ENCODE results near the gene DPP3. TPM values are rescaled to one million over a fixed set of nuclear protein-coding genes. Genes with fewer than 3 reads are reported as not detected.

Gene DPP3
- total RNA-seq, 4 donors from 2014 or later: 17.8 to 33.3 (median 20.2) TPM

- Histone ChIP-seq H3K4me3 (no peak overlapping the region), H3K36me3 (peaks cover 7 to 93% (median 55%) of the 10 kb centered on the region in 4 donors), H3K27me3 (no peaks in the 10 kb centered on the region), H3K27ac (replicated peaks in 1 of 4) (no peak overlapping the region), H3K4me1 (no peaks in the 10 kb centered on the region), H3K9me3 (no peaks in the 10 kb centered on the region)
- TF ChIP-seq POLR2A (IDR thresholded peaks at IDR 0.05; ENCODE audit: low read depth) (no peak), CTCF (IDR thresholded peaks at IDR 0.05) (peak in 1 of 3 experiments; percentile 11)
- intact Hi-C loops (cut with DNase I): no loop called here
- DNase-seq (ENCODE audit: extremely low spot score): no peak
- 64% methylated on average over 20 of the region's 20 CpGs for WGBS
Measured at GRCh38 chr11:66491315-66491935, 11.2 kb downstream of the DPP3 start.

- Histone ChIP-seq H3K27me3 (no peaks in the 10 kb centered on the region), H3K27ac (replicated peaks in 1 of 4) (no peak overlapping the region), H3K4me3 (no peak overlapping the region), H3K36me3 (peaks cover 7 to 93% (median 58%) of the 10 kb centered on the region in 4 donors), H3K9me3 (no peaks in the 10 kb centered on the region), H3K4me1 (no peaks in the 10 kb centered on the region)
- TF ChIP-seq POLR2A (IDR thresholded peaks at IDR 0.05; ENCODE audit: low read depth) (no peak), EP300 (IDR thresholded peaks at IDR 0.05) (no peak), CTCF (IDR thresholded peaks at IDR 0.05) (no peak), POLR2AphosphoS5 (IDR thresholded peaks at IDR 0.05) (no peak)
- 100% methylated on average over 3 of the region's 10 CpGs for WGBS
- no peak for DNase-seq (ENCODE audit: extremely low spot score)
- intact Hi-C loops (cut with DNase I): no loop called here
Measured at GRCh38 chr11:66492161-66492865, 12.1 kb downstream of the DPP3 start.

GRCh38 chr11:66493130-66493529 is 12.9 kb downstream of the DPP3 start:
- no peak for TF ChIP-seq POLR2A (IDR thresholded peaks at IDR 0.05; ENCODE audit: low read depth)
- no peak for TF ChIP-seq CTCF (IDR thresholded peaks at IDR 0.05)
- no peak for TF ChIP-seq EP300 (IDR thresholded peaks at IDR 0.05)
- TF ChIP-seq POLR2AphosphoS5 (IDR thresholded peaks at IDR 0.05): no peak
- 96% methylated on average over 9 of the region's 10 CpGs for WGBS
- H3K36me3 ChIP-seq: peaks cover 10 to 92% (median 59%) of the 10 kb centered on the region in 4 donors

GRCh38 chr11:66494458-66494857 is 14.2 kb downstream of the DPP3 start:
- Histone ChIP-seq H3K9me3 (no peaks in the 10 kb centered on the region), H3K4me3 (no peak overlapping the region), H3K27ac (replicated peaks in 1 of 4) (no peak overlapping the region), H3K27me3 (no peaks in the 10 kb centered on the region), H3K36me3 (peaks cover 18 to 92% (median 62%) of the 10 kb centered on the region in 4 donors), H3K4me1 (no peaks in the 10 kb centered on the region)
- TF ChIP-seq POLR2A (IDR thresholded peaks at IDR 0.05; ENCODE audit: low read depth) (no peak), CTCF (IDR thresholded peaks at IDR 0.05) (no peak), POLR2AphosphoS5 (IDR thresholded peaks at IDR 0.05) (no peak), EP300 (IDR thresholded peaks at IDR 0.05) (no peak)
- intact Hi-C loops (cut with DNase I): no loop called here
- WGBS: 91% methylated on average over 6 of the region's 7 CpGs
- no peak for DNase-seq (ENCODE audit: extremely low spot score)

More at GRCh38 chr11:66493130-66493529, 12.9 kb downstream of the DPP3 start:
- Histone ChIP-seq H3K4me3 (no peak overlapping the region), H3K27ac (replicated peaks in 1 of 4) (no peak overlapping the region), H3K4me1 (no peaks in the 10 kb centered on the region), H3K9me3 (no peaks in the 10 kb centered on the region), H3K27me3 (no peaks in the 10 kb centered on the region)
- intact Hi-C loops (cut with DNase I): no loop called here
- DNase-seq (ENCODE audit: extremely low spot score): no peak

All from esophagus muscularis mucosa (tissue), 4 donors.